Lower lobe of right lung (tissue), 2 donors: ENCODE measurements around the gene RAD51B. TPM values are rescaled to one million over a fixed set of nuclear protein-coding genes. Genes with fewer than 3 reads are reported as not detected.

Experiments
- ATAC-seq, 2 donors: fragments of 200-7000 bp; cut with Tn5 transposase; one replicate each; pipeline ENCODE4 v1.9.1; 2020 to 2022; ENCODE audit warnings: mild to moderate bottlenecking in 2 of 2, moderate library complexity in 2 of 2
- DNase-seq: peaks from one replicate; pipeline ENCODE4 v3.0.0-alpha.2; 2020
- H3K27ac ChIP-seq: fragments of 200-600 bp; one replicate; pipeline ENCODE4 v1.8.0; 2022
- H3K27me3 ChIP-seq: fragments of 200-600 bp; one replicate; pipeline ENCODE4 v1.8.0; 2022; ENCODE audit warnings: low read depth
- H3K36me3 ChIP-seq: fragments of 200-600 bp; one replicate; pipeline ENCODE4 v1.8.0; 2022; ENCODE audit warnings: mild to moderate bottlenecking
- H3K4me1 ChIP-seq: fragments of 200-600 bp; one replicate; pipeline ENCODE4 v1.8.0; 2022
- H3K4me3 ChIP-seq: fragments of 200-600 bp; one replicate; pipeline ENCODE4 v1.8.0; 2022; ENCODE audit warnings: mild to moderate bottlenecking
- H3K9me3 ChIP-seq: fragments of 200-600 bp; one replicate; pipeline ENCODE4 v1.8.0; 2022
- CTCF ChIP-seq: fragments of 200-600 bp; IDR thresholded peaks from one replicate; pipeline ENCODE4 v1.8.0; 2022; ENCODE audit warnings: antibody characterized with exemption, mild to moderate bottlenecking
- intact Hi-C: fragments of 100-400 bp; cut with DNase I; formaldehyde crosslinking; loops from one replicate; pipeline ENCODE4 v1.11.0; 2022
- total RNA-seq: library from RNA; stranded (reverse); fragmentation: NEBNext Ultra II Directional; extraction: Animal tissue kit (Norgen Biotek cat#: 25700); gene quantifications from one replicate; pipeline ENCODE4 v1.2.1, GENCODE V29; 2021
- donor health status: DM: no; HTN: yes; CAD: no; lungs with severe emphysema.

RAD51B gene
- total RNA-seq, 1 donor from 2014 or later, result 22.2 TPM

- Histone ChIP-seq H3K4me1 (peaks cover 54% of the 10 kb centered on the region), H3K9me3 (no peaks in the 10 kb centered on the region), H3K36me3 (no peaks in the 10 kb centered on the region), H3K4me3 (no peak overlapping the region), H3K27ac (peak overlapping the region; percentile 64), H3K27me3 (no peaks in the 10 kb centered on the region)
- DNase-seq (no peak), ATAC-seq (peak; percentile 20 to 44)
- TF ChIP-seq CTCF, result no peak
- intact Hi-C loops, result no loop called here
Measured at GRCh38 chr14:68269136-68269927, 449.8 kb downstream of the RAD51B start.

GRCh38 chr14:68270342-68270741 lies 450.8 kb downstream of the RAD51B start:
- Histone ChIP-seq H3K27ac (peak overlapping the region; percentile 64), H3K4me1 (peaks cover 50% of the 10 kb centered on the region), H3K36me3 (no peaks in the 10 kb centered on the region), H3K27me3 (no peaks in the 10 kb centered on the region), H3K9me3 (no peaks in the 10 kb centered on the region), H3K4me3 (no peak overlapping the region)
- ATAC-seq (peak; percentile 31 to 51), DNase-seq (no peak)
- TF ChIP-seq CTCF, result no peak
- intact Hi-C loops, result no loop called here

- H3K9me3 ChIP-seq, result no peaks in the 10 kb centered on the region
- no peaks in the 10 kb centered on the region for H3K36me3 ChIP-seq
- peaks cover 50% of the 10 kb centered on the region for H3K4me1 ChIP-seq
- no peaks in the 10 kb centered on the region for H3K27me3 ChIP-seq
- peak in 1 of 2 donors; percentile 39 for ATAC-seq
- no peak for TF ChIP-seq CTCF
- no peak overlapping the region for H3K4me3 ChIP-seq
- H3K27ac ChIP-seq, result peak overlapping the region; percentile 62
- intact Hi-C loops, result no loop called here
- DNase-seq, result no peak
Measured at GRCh38 chr14:68271913-68272391, 452.4 kb downstream of the RAD51B start.

- DNase-seq, result no peak
- Histone ChIP-seq H3K9me3 (no peaks in the 10 kb centered on the region), H3K27ac (no peak overlapping the region), H3K4me3 (no peak overlapping the region), H3K4me1 (peaks cover 38% of the 10 kb centered on the region), H3K27me3 (no peaks in the 10 kb centered on the region), H3K36me3 (no peaks in the 10 kb centered on the region)
- ATAC-seq, result no peak
- intact Hi-C loops, result no loop called here
- TF ChIP-seq CTCF, result no peak
Measured at GRCh38 chr14:68273413-68273812, 453.8 kb downstream of the RAD51B start.

- no peak for TF ChIP-seq CTCF
- no peaks in the 10 kb centered on the region for H3K27me3 ChIP-seq
- no peaks in the 10 kb centered on the region for H3K36me3 ChIP-seq
- no peaks in the 10 kb centered on the region for H3K9me3 ChIP-seq
- H3K27ac ChIP-seq, result no peak overlapping the region
- no peak overlapping the region for H3K4me3 ChIP-seq
- peaks cover 25% of the 10 kb centered on the region for H3K4me1 ChIP-seq
- intact Hi-C loops, result no loop called here
- DNase-seq (no peak), ATAC-seq (no peak)
Measured at GRCh38 chr14:68274725-68275124, 455.1 kb downstream of the RAD51B start.
